Measurements from ENCODE around the gene MOB4.
"Not testable (repeated sequence)": the region's sequence is repeated elsewhere in the genome, so short reads cannot be mapped to it uniquely, and the experiment has no call there.

MOB4 gene

GRCh38 chr2:197515739-197516392, at the start of gene MOB4:
Gene MOB4, plus strand, starts transcription at chr2:197516066. Its CDS starts 21 bp downstream, at chr2:197516087.
- peak; percentile 85 to 89 for DNase-seq (ENCODE audit: low read depth in 2 of 2)

- DNase-seq (ENCODE audit: low read depth in 2 of 2), result no peak
Observed at GRCh38 chr2:197472166-197472565, 43.7 kb upstream of the MOB4 start.

- DNase-seq (ENCODE audit: low read depth in 2 of 2), result no peak
Observed at GRCh38 chr2:197477797-197478196, 38.1 kb upstream of the MOB4 start.

- DNase-seq (ENCODE audit: low read depth in 2 of 2), result no peak
Observed at GRCh38 chr2:197480165-197481036, 35.5 kb upstream of the MOB4 start.

- not testable (repeated sequence) for DNase-seq (ENCODE audit: low read depth in 2 of 2)
Observed at GRCh38 chr2:197484248-197484647, 31.6 kb upstream of the MOB4 start.

GRCh38 chr2:197486175-197486574, 29.7 kb upstream of the MOB4 start:
- no peak for DNase-seq (ENCODE audit: low read depth in 2 of 2)

- no peak for DNase-seq (ENCODE audit: low read depth in 2 of 2)
Observed at GRCh38 chr2:197487385-197487784, 28.5 kb upstream of the MOB4 start.

- no peak for DNase-seq (ENCODE audit: low read depth in 2 of 2)
Observed at GRCh38 chr2:197495433-197496134, 20.3 kb upstream of the MOB4 start.

- DNase-seq (ENCODE audit: low read depth in 2 of 2), result no peak
Observed at GRCh38 chr2:197496695-197497094, 19.2 kb upstream of the MOB4 start.

GRCh38 chr2:197497326-197497725, 18.5 kb upstream of the MOB4 start:
- DNase-seq (ENCODE audit: low read depth in 2 of 2), result no peak

GRCh38 chr2:197498235-197498936, 17.5 kb upstream of the MOB4 start:
- DNase-seq (ENCODE audit: low read depth in 2 of 2), result no peak

- peak; percentile 15 to 16 for DNase-seq (ENCODE audit: low read depth in 2 of 2)
Observed at GRCh38 chr2:197498937-197499593, 16.8 kb upstream of the MOB4 start.

- peak; percentile 93 to 95 for DNase-seq (ENCODE audit: low read depth in 2 of 2)
Observed at GRCh38 chr2:197499594-197500502, 16.0 kb upstream of the MOB4 start, which contains the start of the genes HSPD1 and HSPE1. Gene HSPD1, minus strand, starts transcription at chr2:197499840. Its CDS starts 992 bp downstream, at chr2:197498848. Gene HSPE1, plus strand, starts transcription at chr2:197500379. Its CDS starts 58 bp downstream, at chr2:197500437.

- DNase-seq (ENCODE audit: low read depth in 2 of 2), result no peak
Observed at GRCh38 chr2:197500503-197501131, 15.2 kb upstream of the MOB4 start.

- no peak for DNase-seq (ENCODE audit: low read depth in 2 of 2)
Observed at GRCh38 chr2:197502201-197502600, 13.7 kb upstream of the MOB4 start.

- no peak for DNase-seq (ENCODE audit: low read depth in 2 of 2)
Observed at GRCh38 chr2:197502685-197503084, 13.2 kb upstream of the MOB4 start.

GRCh38 chr2:197504000-197504399, 11.9 kb upstream of the MOB4 start:
- no peak for DNase-seq (ENCODE audit: low read depth in 2 of 2)

- DNase-seq (ENCODE audit: low read depth in 2 of 2), result no peak
Observed at GRCh38 chr2:197504512-197504911, 11.4 kb upstream of the MOB4 start.

- no peak for DNase-seq (ENCODE audit: low read depth in 2 of 2)
Observed at GRCh38 chr2:197506658-197507057, 9.2 kb upstream of the MOB4 start.

All from stimulated activated CD8-positive, alpha-beta memory T cell treated with anti-CD3 and anti-CD28 coated beads, Interleukin-7, amount 100 ng/mL, for 1 hour (primary cell).